WERI-Rb-1 (cell line): ENCODE measurements around the gene NRXN3.
"Not testable (repeated sequence)": the region's sequence is repeated elsewhere in the genome, so short reads cannot be mapped to it uniquely, and the experiment has no call there.

Source experiments
- DNase-seq: peaks from one replicate; pipeline ENCODE4 v3.0.0-alpha.2; 2020
- H3K27ac ChIP-seq: fragments of 250-450 bp; sonication (Bioruptor Pico); 2 replicates; pipeline ENCODE4 v1.5.1; 2020; ENCODE audit warnings: mild to moderate bottlenecking, moderate library complexity
- H3K27me3 ChIP-seq: fragments of 250-450 bp; sonication (Bioruptor Pico); 2 replicates; pipeline ENCODE4 v1.5.1; 2021; ENCODE audit warnings: mild to moderate bottlenecking, low read depth, moderate library complexity; ENCODE audit not compliant: insufficient read depth, severe bottlenecking
- H3K36me3 ChIP-seq: fragments of 250-450 bp; sonication (Bioruptor Pico); 2 replicates; pipeline ENCODE4 v1.5.1; 2020; ENCODE audit warnings: mild to moderate bottlenecking, moderate library complexity
- H3K4me3 ChIP-seq: 2 replicates; pipeline ENCODE4 v1.5.1; 2011; ENCODE audit warnings: low read depth, mild to moderate bottlenecking, control low read depth, low read length
- H3K9me3 ChIP-seq: fragments of 250-450 bp; sonication (Bioruptor Pico); 2 replicates; pipeline ENCODE4 v1.5.1; 2021; ENCODE audit warnings: mild to moderate bottlenecking, moderate library complexity; ENCODE audit not compliant: severe bottlenecking
- CTCF ChIP-seq: IDR thresholded peaks from 2 replicates; pipeline ENCODE4 v1.5.1; 2011; ENCODE audit warnings: low read depth, mild to moderate bottlenecking, control low read depth, inconsistent platforms, low read length

Gene NRXN3

GRCh38 chr14:78535041-78535440 lies 364.9 kb downstream of the NRXN3 start:
- no peaks in the 10 kb centered on the region for H3K27me3 ChIP-seq
- peaks cover 5% of the 10 kb centered on the region for H3K9me3 ChIP-seq
- H3K36me3 ChIP-seq, result no peaks in the 10 kb centered on the region
- TF ChIP-seq CTCF, result no peak
- no peak for DNase-seq
- no peak overlapping the region for H3K4me3 ChIP-seq
- H3K27ac ChIP-seq, result no peak overlapping the region

- H3K36me3 ChIP-seq, H3K9me3 ChIP-seq, H3K27ac ChIP-seq, H3K4me3 ChIP-seq, H3K27me3 ChIP-seq, DNase-seq: not testable (repeated sequence)
Observed at GRCh38 chr14:78541788-78542187, 371.6 kb downstream of the NRXN3 start.

- no peak for TF ChIP-seq CTCF
- Histone ChIP-seq H3K4me3 (no peak overlapping the region), H3K36me3 (no peaks in the 10 kb centered on the region), H3K27ac (no peak overlapping the region), H3K9me3 (no peaks in the 10 kb centered on the region), H3K27me3 (no peaks in the 10 kb centered on the region)
- DNase-seq, result no peak
Observed at GRCh38 chr14:78543433-78543832, 373.3 kb downstream of the NRXN3 start.

GRCh38 chr14:78561074-78561473 lies 390.9 kb downstream of the NRXN3 start:
- H3K27ac ChIP-seq, result no peak overlapping the region
- no peaks in the 10 kb centered on the region for H3K36me3 ChIP-seq
- TF ChIP-seq CTCF, result no peak
- no peak overlapping the region for H3K4me3 ChIP-seq
- no peak for DNase-seq
- H3K27me3 ChIP-seq, result no peaks in the 10 kb centered on the region
- no peaks in the 10 kb centered on the region for H3K9me3 ChIP-seq

- Histone ChIP-seq H3K27me3 (no peaks in the 10 kb centered on the region), H3K36me3 (no peaks in the 10 kb centered on the region), H3K27ac (peak overlapping the region; percentile 53), H3K9me3 (no peaks in the 10 kb centered on the region), H3K4me3 (peak overlapping the region; percentile 50)
- peak; percentile 85 for TF ChIP-seq CTCF
- peak; percentile 90 for DNase-seq
Observed at GRCh38 chr14:78566026-78566858, 396.1 kb downstream of the NRXN3 start.

- H3K9me3 ChIP-seq, result no peaks in the 10 kb centered on the region
- H3K27me3 ChIP-seq, result no peaks in the 10 kb centered on the region
- H3K4me3 ChIP-seq, result no peak overlapping the region
- no peaks in the 10 kb centered on the region for H3K36me3 ChIP-seq
- no peak for TF ChIP-seq CTCF
- DNase-seq, result no peak
- H3K27ac ChIP-seq, result no peak overlapping the region
Observed at GRCh38 chr14:78566859-78567172, 396.6 kb downstream of the NRXN3 start.
